ENCODE measurements around the gene CFAP100.

CFAP100 gene

GRCh38 chr3:126477061-126477380 is 82.3 kb downstream of the CFAP100 start:
- TF ChIP-seq MAX (IDR thresholded peaks at IDR 0.05) (no peak), REST (IDR thresholded peaks at IDR 0.05; ENCODE audit: low read depth) (no peak), RAD21 (IDR thresholded peaks at IDR 0.05; ENCODE audit: low read depth) (no peak), TEAD4 (IDR thresholded peaks at IDR 0.05) (no peak), YY1 (IDR thresholded peaks at IDR 0.05; ENCODE audit: low read depth) (no peak), ZBTB7A (IDR thresholded peaks at IDR 0.05; ENCODE audit: low read depth) (no peak), FOXM1 (IDR thresholded peaks at IDR 0.05; ENCODE audit: borderline replicate concordance, low read depth) (no peak), EP300 (IDR thresholded peaks at IDR 0.05; ENCODE audit: borderline replicate concordance) (no peak), TAF1 (IDR thresholded peaks at IDR 0.05; ENCODE audit: low read depth) (no peak), USF1 (IDR thresholded peaks at IDR 0.05) (no peak), NFIC (IDR thresholded peaks at IDR 0.05) (no peak), TCF12 (IDR thresholded peaks at IDR 0.05; ENCODE audit: low read depth) (no peak)

GRCh38 chr3:126478581-126479310 is 84.0 kb downstream of the CFAP100 start:
- TF ChIP-seq REST (IDR thresholded peaks at IDR 0.05; ENCODE audit: low read depth) (no peak), CEBPB (IDR thresholded peaks at IDR 0.05) (no peak), ZBTB7A (IDR thresholded peaks at IDR 0.05; ENCODE audit: low read depth) (no peak), EP300 (IDR thresholded peaks at IDR 0.05; ENCODE audit: borderline replicate concordance) (no peak), RAD21 (IDR thresholded peaks at IDR 0.05; ENCODE audit: low read depth) (no peak), MAX (IDR thresholded peaks at IDR 0.05) (no peak), CREB1 (IDR thresholded peaks at IDR 0.05; ENCODE audit: low read depth) (no peak), TEAD4 (IDR thresholded peaks at IDR 0.05) (no peak), TAF1 (IDR thresholded peaks at IDR 0.05; ENCODE audit: low read depth) (no peak), NFIC (IDR thresholded peaks at IDR 0.05) (no peak), EGR1 (IDR thresholded peaks at IDR 0.05) (no peak), YY1 (IDR thresholded peaks at IDR 0.05; ENCODE audit: low read depth) (no peak), USF1 (IDR thresholded peaks at IDR 0.05) (no peak), FOXM1 (IDR thresholded peaks at IDR 0.05; ENCODE audit: borderline replicate concordance, low read depth) (no peak), TCF12 (IDR thresholded peaks at IDR 0.05; ENCODE audit: low read depth) (no peak)

- TF ChIP-seq REST (IDR thresholded peaks at IDR 0.05; ENCODE audit: low read depth) (no peak), TCF12 (IDR thresholded peaks at IDR 0.05; ENCODE audit: low read depth) (no peak), EGR1 (IDR thresholded peaks at IDR 0.05) (no peak), CEBPB (IDR thresholded peaks at IDR 0.05) (no peak), RAD21 (IDR thresholded peaks at IDR 0.05; ENCODE audit: low read depth) (no peak), NFIC (IDR thresholded peaks at IDR 0.05) (no peak), TEAD4 (IDR thresholded peaks at IDR 0.05) (no peak), FOXM1 (IDR thresholded peaks at IDR 0.05; ENCODE audit: borderline replicate concordance, low read depth) (no peak), USF1 (IDR thresholded peaks at IDR 0.05) (no peak), MAX (IDR thresholded peaks at IDR 0.05) (no peak), TAF1 (IDR thresholded peaks at IDR 0.05; ENCODE audit: low read depth) (no peak), YY1 (IDR thresholded peaks at IDR 0.05; ENCODE audit: low read depth) (no peak), ZBTB7A (IDR thresholded peaks at IDR 0.05; ENCODE audit: low read depth) (no peak), CREB1 (IDR thresholded peaks at IDR 0.05; ENCODE audit: low read depth) (no peak), EP300 (IDR thresholded peaks at IDR 0.05; ENCODE audit: borderline replicate concordance) (no peak)
Observed at GRCh38 chr3:126479642-126480041, 84.9 kb downstream of the CFAP100 start.

All from Ishikawa (cell line).